Measurements from ENCODE around the gene CYP26C1.

The CYP26C1 gene

DNA sequence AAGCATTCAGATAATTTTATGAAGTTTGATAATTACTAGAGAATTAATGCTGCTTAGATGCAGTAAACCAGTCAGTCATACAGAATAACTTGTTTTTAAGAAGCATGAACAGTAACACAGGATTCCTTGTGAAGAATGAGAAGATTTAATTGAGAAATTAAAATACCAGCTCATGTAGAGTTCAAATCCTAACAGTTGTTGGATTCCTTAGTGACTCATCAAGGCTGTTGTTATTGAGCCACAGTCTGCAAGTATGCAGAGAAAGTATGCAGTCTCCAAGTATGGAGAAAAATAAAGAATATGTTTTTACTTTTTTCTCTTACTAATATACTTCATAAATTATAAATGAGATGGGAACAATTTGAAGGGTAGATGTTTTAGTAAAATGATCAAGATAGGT, 30.2 kb upstream of the CYP26C1 start:
- TF ChIP-seq, protein P1, sequence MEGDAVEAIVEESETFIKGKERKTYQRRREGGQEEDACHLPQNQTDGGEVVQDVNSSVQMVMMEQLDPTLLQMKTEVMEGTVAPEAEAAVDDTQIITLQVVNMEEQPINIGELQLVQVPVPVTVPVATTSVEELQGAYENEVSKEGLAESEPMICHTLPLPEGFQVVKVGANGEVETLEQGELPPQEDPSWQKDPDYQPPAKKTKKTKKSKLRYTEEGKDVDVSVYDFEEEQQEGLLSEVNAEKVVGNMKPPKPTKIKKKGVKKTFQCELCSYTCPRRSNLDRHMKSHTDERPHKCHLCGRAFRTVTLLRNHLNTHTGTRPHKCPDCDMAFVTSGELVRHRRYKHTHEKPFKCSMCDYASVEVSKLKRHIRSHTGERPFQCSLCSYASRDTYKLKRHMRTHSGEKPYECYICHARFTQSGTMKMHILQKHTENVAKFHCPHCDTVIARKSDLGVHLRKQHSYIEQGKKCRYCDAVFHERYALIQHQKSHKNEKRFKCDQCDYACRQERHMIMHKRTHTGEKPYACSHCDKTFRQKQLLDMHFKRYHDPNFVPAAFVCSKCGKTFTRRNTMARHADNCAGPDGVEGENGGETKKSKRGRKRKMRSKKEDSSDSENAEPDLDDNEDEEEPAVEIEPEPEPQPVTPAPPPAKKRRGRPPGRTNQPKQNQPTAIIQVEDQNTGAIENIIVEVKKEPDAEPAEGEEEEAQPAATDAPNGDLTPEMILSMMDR (conservative IDR thresholded peaks at IDR 0.05; ENCODE audit: low read depth, low read length): no peak
- no peak overlapping the region for H3K4me3 ChIP-seq (ENCODE audit: low read length)
- peak; percentile 68 for DNase-seq (ENCODE audit: low read depth)

DNA sequence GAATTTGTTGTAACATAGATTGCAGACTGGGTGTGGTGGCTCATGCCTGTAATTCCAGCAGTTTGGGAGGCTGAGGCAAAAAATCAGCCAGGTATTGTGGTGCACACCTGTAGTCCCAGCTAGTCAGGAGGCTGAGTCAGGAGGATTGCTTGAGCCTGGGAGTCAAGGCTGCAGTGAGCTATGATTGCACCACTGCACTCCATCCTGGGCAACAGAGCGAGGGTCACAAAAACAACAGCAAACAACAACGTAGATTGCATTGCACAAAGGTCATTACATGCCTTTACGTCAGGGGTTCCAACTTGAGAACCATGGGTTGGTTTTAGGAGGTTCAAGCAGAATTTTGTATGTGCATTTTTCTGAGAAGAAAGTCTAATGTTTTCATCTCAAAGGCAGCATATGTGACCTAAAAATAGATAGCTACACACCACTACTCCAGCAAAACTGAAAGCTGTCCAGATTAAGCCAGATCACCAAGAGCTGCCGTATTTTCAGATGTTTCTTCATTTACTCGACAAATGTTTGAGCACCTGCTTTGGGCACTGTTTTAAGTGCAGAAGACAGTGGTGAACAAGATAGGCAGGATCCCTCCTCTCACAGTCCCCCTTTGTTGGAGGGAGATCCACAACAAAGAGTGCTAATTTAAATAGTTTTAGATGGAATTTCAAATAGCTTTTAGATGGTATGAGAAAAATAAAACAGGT, 28.3 kb upstream of the CYP26C1 start:
- TF ChIP-seq, protein P1 (conservative IDR thresholded peaks at IDR 0.05; ENCODE audit: low read depth, low read length): no peak
- H3K4me3 ChIP-seq (ENCODE audit: low read length): no peak overlapping the region

DNA sequence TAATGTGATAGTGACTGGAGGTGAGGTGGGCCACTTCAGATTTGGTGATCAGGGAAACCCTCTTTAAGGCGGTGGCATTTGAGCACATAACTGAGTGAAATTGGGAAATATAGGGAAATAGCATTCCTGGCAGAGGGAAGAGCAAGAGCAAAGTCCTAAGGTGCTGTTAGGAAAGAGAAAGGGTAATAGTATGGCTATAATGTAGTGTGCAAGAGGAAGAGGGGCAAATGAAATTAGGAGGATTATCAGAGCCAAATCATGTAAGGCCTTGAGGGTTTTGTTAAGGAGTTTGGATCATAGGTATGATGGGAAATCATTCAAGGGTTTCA, 27.8 kb upstream of the CYP26C1 start:
- TF ChIP-seq, protein P1 (conservative IDR thresholded peaks at IDR 0.05; ENCODE audit: low read depth, low read length): no peak
- no peak for DNase-seq (ENCODE audit: low read depth)
- no peak overlapping the region for H3K4me3 ChIP-seq (ENCODE audit: low read length)

More for the DNA sequence above, 28.3 kb upstream of the CYP26C1 start:
- no peak for DNase-seq (ENCODE audit: low read depth)

DNA sequence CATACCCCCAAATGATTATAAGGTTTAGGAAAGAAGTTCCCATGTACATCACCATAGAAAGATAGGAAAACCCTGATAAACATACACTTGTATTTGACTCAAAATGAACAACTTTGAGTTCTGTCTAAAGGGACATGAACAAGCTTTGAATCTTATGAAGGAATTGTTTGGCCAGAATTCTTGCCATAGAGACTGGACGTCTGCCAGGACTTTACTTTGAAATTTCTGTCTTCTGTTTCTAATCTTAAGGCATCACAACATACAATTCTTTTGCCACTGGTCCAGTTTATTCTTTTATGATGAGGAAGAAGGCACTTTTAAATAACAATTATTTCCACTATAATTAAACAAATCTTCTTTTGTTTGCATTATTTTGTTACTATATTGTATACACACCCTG, 26.2 kb upstream of the CYP26C1 start:
- H3K4me3 ChIP-seq (ENCODE audit: low read length): no peak overlapping the region
- no peak for DNase-seq (ENCODE audit: low read depth)
- TF ChIP-seq, protein P1 (conservative IDR thresholded peaks at IDR 0.05; ENCODE audit: low read depth, low read length): no peak

DNA sequence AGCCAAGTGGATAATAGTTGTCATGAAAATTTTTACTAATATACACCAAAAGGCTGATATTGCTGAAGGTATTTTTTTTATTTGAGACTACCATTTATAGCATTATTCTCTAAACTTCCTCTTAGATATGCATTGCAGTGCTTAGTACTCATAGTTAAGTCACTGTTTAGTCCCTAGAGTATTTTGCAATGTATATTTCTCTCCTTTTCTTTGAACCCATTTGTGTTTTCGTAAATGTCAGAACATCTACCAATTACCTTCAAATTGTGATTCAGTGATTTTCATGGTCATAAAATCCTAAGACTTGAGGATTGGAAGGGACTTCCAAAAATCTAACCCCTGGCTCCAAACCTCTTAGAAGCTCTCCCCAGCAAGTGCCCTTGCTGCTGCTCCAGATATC, 21.5 kb upstream of the CYP26C1 start:
- TF ChIP-seq, protein P1 (conservative IDR thresholded peaks at IDR 0.05; ENCODE audit: low read depth, low read length): no peak
- H3K4me3 ChIP-seq (ENCODE audit: low read length): no peak overlapping the region
- DNase-seq (ENCODE audit: low read depth): no peak

DNA sequence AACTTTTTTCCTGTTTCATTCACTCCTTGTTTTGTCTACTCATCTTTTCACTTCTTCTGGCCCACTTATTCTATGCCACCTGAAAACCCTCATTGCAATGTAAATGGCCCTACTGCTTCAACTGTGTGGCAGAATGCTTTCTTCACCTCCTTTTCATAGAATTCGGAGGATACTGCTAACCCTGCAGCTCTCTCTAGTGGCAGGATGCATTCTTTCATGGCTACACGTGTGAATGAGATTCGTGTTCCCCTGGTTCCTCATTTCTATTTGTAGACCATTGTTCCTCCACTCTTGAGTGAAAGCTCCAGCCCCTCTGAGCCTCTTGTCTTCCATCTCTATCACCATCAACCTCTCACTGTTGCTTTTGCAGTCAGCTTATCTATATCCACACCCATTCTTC, 20.9 kb upstream of the CYP26C1 start:
- H3K4me3 ChIP-seq (ENCODE audit: low read length): no peak overlapping the region
- no peak for DNase-seq (ENCODE audit: low read depth)
- TF ChIP-seq, protein P1 (conservative IDR thresholded peaks at IDR 0.05; ENCODE audit: low read depth, low read length): peak; percentile 60

DNA sequence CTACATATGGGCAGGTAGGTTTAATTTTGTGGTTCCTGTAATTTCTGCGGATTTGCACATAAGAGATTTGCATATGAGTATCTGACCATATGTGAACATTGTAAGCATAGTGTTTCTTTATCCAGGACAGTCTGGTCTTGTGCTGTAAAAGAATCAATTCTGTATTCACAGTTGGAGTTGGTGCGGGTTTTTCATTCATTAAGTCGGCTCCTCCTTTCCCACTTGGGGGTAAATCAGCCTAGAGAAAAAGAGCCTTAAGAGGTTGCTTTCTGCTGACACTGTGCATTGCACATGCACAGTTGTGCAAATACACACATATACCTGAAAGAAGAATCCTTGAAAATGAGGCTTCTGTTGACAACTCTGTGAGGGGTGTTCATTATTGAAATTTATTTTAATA, 6.1 kb upstream of the CYP26C1 start:
- TF ChIP-seq, protein P1 (conservative IDR thresholded peaks at IDR 0.05; ENCODE audit: low read depth, low read length): no peak
- DNase-seq (ENCODE audit: low read depth): no peak
- no peak overlapping the region for H3K4me3 ChIP-seq (ENCODE audit: low read length)

All from retinal pigment epithelial cell (primary cell).